Upper lobe of left lung (tissue), 4 donors: Measurements from ENCODE around the gene FAM237B.

ENCODE experiments used
- EP300 ChIP-seq, 4 donors: sonication (generic); formaldehyde crosslinking; IDR thresholded peaks; one replicate each; pipeline ENCODE4 v1.5.1; 2017; ENCODE audit warnings: antibody characterized with exemption in 4 of 4, control low read depth in 2 of 4
- POLR2A ChIP-seq, 4 donors: fragments of 450-650 bp; IDR thresholded peaks; one replicate each; pipeline ENCODE4 v1.5.1; 2016 to 2017; ENCODE audit warnings: antibody characterized with exemption in 4 of 4, mild to moderate bottlenecking in 2 of 4
- POLR2AphosphoS5 ChIP-seq, 2 donors: sonication (generic); formaldehyde crosslinking; IDR thresholded peaks; one replicate each; pipeline ENCODE4 v1.5.1; 2017; ENCODE audit warnings: antibody characterized with exemption in 2 of 2
- TF ChIP-seq, protein P1 (sequence below), 6 experiments: fragments of 450-650 bp in 4 of 6; fragments of 200-600 bp in 2 of 6; sonication (generic) in 2 of 6; IDR thresholded peaks; one replicate each; pipeline ENCODE4 v1.5.1; 2016 to 2019; ENCODE audit warnings: antibody characterized with exemption in 6 of 6

DNA sequence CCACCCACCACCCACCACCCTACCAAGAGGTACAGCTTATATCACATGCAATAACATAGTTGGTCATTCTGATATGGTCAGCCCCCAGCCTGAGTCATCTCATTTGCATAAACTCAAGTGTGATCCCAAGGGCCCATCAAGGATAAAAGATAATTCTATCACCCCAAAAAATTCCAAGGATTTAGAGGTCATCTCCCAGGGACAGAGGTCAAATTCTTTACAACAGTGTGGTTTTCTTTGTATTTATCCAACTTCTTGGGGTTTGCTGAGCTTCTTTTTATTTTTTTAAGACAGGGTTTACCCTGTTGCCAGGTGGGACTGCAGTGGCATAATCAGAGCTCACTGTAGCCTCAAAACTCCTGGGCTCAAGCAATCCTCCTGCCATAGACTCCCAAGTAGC is 16.0 kb upstream of the FAM237B start:
- TF ChIP-seq, protein P1, sequence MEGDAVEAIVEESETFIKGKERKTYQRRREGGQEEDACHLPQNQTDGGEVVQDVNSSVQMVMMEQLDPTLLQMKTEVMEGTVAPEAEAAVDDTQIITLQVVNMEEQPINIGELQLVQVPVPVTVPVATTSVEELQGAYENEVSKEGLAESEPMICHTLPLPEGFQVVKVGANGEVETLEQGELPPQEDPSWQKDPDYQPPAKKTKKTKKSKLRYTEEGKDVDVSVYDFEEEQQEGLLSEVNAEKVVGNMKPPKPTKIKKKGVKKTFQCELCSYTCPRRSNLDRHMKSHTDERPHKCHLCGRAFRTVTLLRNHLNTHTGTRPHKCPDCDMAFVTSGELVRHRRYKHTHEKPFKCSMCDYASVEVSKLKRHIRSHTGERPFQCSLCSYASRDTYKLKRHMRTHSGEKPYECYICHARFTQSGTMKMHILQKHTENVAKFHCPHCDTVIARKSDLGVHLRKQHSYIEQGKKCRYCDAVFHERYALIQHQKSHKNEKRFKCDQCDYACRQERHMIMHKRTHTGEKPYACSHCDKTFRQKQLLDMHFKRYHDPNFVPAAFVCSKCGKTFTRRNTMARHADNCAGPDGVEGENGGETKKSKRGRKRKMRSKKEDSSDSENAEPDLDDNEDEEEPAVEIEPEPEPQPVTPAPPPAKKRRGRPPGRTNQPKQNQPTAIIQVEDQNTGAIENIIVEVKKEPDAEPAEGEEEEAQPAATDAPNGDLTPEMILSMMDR (IDR thresholded peaks at IDR 0.05), result no peak
- TF ChIP-seq POLR2A (IDR thresholded peaks at IDR 0.05) (no peak), POLR2AphosphoS5 (IDR thresholded peaks at IDR 0.05) (no peak), EP300 (IDR thresholded peaks at IDR 0.05) (no peak)
